WTC11 (cell line): ENCODE results near the gene TULP1. TPM values are rescaled to one million over a fixed set of nuclear protein-coding genes. Genes with fewer than 3 reads are reported as not detected.
"Not testable (repeated sequence)": the region's sequence is repeated elsewhere in the genome, so short reads cannot be mapped to it uniquely, and the experiment has no call there.

Experiments
- ATAC-seq: fragments of 200-7000 bp; cut with Tn5 transposase; 2 replicates; pipeline ENCODE4 v1.10.0; 2021; ENCODE audit warnings: mild to moderate bottlenecking, moderate library complexity
- CTCF ChIA-PET: fragments of 300-600 bp; sonication (Branson Sonifier 250); formaldehyde crosslinking; loops from one replicate; lab custom pipeline; 2021; ENCODE audit warnings: antibody characterized with exemption; lab: Charles Lee
- POLR2A ChIA-PET: fragments of 350-600 bp; sonication (Branson Sonifier 250); formaldehyde crosslinking; loops from one replicate; lab custom pipeline; 2021; ENCODE audit warnings: antibody characterized with exemption; lab: Charles Lee
- DNase-seq: peaks from one replicate; pipeline ENCODE4 v3.0.0; 2021; ENCODE audit warnings: low spot score
- H3K27ac Mint-ChIP-seq: 2 replicates; pipeline ENCODE4 v1.8.0; 2021; ENCODE audit warnings: mixed read lengths
- H3K27me3 Mint-ChIP-seq: 2 replicates; pipeline ENCODE4 v1.8.0; 2021; ENCODE audit warnings: low read depth, mild to moderate bottlenecking, moderate library complexity, mixed read lengths
- H3K36me3 Mint-ChIP-seq: 2 replicates; pipeline ENCODE4 v1.8.0; 2021; ENCODE audit warnings: mixed read lengths
- H3K4me1 Mint-ChIP-seq: 2 replicates; pipeline ENCODE4 v1.8.0; 2022; ENCODE audit warnings: mixed read lengths
- H3K4me3 Mint-ChIP-seq: 2 replicates; pipeline ENCODE4 v1.8.0; 2021; ENCODE audit warnings: mild to moderate bottlenecking, moderate library complexity, mixed read lengths
- H3K9me3 Mint-ChIP-seq: 2 replicates; pipeline ENCODE4 v1.8.0; 2021; ENCODE audit warnings: mixed read lengths
- AFF4 ChIP-seq: sonication (generic); formaldehyde crosslinking; IDR thresholded peaks from 2 replicates; pipeline ENCODE4 v1.8.1; 2023; ENCODE audit warnings: mild to moderate bottlenecking, missing genetic modification reagents, borderline replicate concordance
- ATF6 ChIP-seq: sonication (generic); formaldehyde crosslinking; IDR thresholded peaks from 2 replicates; pipeline ENCODE4 v1.8.1; 2023; ENCODE audit warnings: mild to moderate bottlenecking, missing genetic modification reagents
- EMX1 ChIP-seq: fragments of 250-450 bp; sonication (Bioruptor Pico); IDR thresholded peaks from 2 replicates; pipeline ENCODE4 v1.8.0; 2021; ENCODE audit warnings: mild to moderate bottlenecking
- GABPB1 ChIP-seq: sonication (generic); formaldehyde crosslinking; IDR thresholded peaks from 2 replicates; pipeline ENCODE4 v1.8.1; 2023; ENCODE audit warnings: mild to moderate bottlenecking, missing genetic modification reagents
- MXD4 ChIP-seq: fragments of 250-450 bp; sonication (Bioruptor Pico); IDR thresholded peaks from 2 replicates; pipeline ENCODE4 v1.8.0; 2021; ENCODE audit warnings: mild to moderate bottlenecking, moderate library complexity, borderline replicate concordance
- PRDM15 ChIP-seq: sonication (generic); formaldehyde crosslinking; IDR thresholded peaks from 2 replicates; pipeline ENCODE4 v1.8.0; 2022; ENCODE audit warnings: missing genetic modification reagents
- PREB ChIP-seq: sonication (generic); formaldehyde crosslinking; IDR thresholded peaks from 2 replicates; pipeline ENCODE4 v1.8.1; 2022; ENCODE audit warnings: mild to moderate bottlenecking, missing genetic modification reagents, moderate library complexity, borderline replicate concordance
- USF1 ChIP-seq: sonication (generic); formaldehyde crosslinking; IDR thresholded peaks from 2 replicates; pipeline ENCODE4 v1.8.0; 2022; ENCODE audit warnings: mild to moderate bottlenecking, missing genetic modification reagents
- ZNF121 ChIP-seq: sonication (generic); formaldehyde crosslinking; IDR thresholded peaks from 2 replicates; pipeline ENCODE4 v1.8.0; 2023; ENCODE audit warnings: missing genetic modification reagents
- total RNA-seq: library from RNA; stranded (reverse); gene quantifications from 3 replicates; pipeline ENCODE4 v1.2.3, GENCODE V29; 2021

The TULP1 gene
- total RNA-seq, 1 experiment from 2014 or later: 2.9 TPM

GRCh38 chr6:35539223-35539622 lies 26.5 kb upstream of the TULP1 start:
- Mint-ChIP-seq H3K4me3 (no peak overlapping the region), H3K36me3 (no peaks in the 10 kb centered on the region), H3K9me3 (no peaks in the 10 kb centered on the region), H3K27me3 (no peaks in the 10 kb centered on the region), H3K4me1 (peaks cover 30% of the 10 kb centered on the region), H3K27ac (no peak overlapping the region)
- POLR2A ChIA-PET: no interaction called here
- no peak for DNase-seq
- CTCF ChIA-PET: interaction anchor here (1.2 to 10.9 kb wide), 3 partner anchors 13 to 17 kb away, joined by 5 to 88 read pairs (median 5); no protein-coding TSS in a partner anchor
- no peak for TF ChIP-seq EMX1 (CRISPR knock-in tag)
- no peak for TF ChIP-seq ZNF121 (CRISPR knock-in tag)
- TF ChIP-seq PRDM15 (CRISPR knock-in tag): no peak
- TF ChIP-seq MXD4 (CRISPR knock-in tag): no peak
- TF ChIP-seq GABPB1 (CRISPR knock-in tag): no peak
- no peak for TF ChIP-seq PREB (CRISPR knock-in tag)
- no peak for TF ChIP-seq USF1 (CRISPR knock-in tag)
- no peak for TF ChIP-seq ATF6 (CRISPR knock-in tag)
- no peak for TF ChIP-seq AFF4 (CRISPR knock-in tag)
- ATAC-seq: no peak

- H3K9me3 Mint-ChIP-seq, H3K36me3 Mint-ChIP-seq, H3K27ac Mint-ChIP-seq, DNase-seq, POLR2A ChIA-PET, H3K27me3 Mint-ChIP-seq, ATAC-seq, H3K4me3 Mint-ChIP-seq: not testable (repeated sequence)
- CTCF ChIA-PET: interaction anchor here (1.5 to 4.4 kb wide), 4 partner anchors 9 to 17 kb away, joined by 4 to 46 read pairs (median 16); no protein-coding TSS in a partner anchor
- peaks cover 26% of the 10 kb centered on the region for H3K4me1 Mint-ChIP-seq
These were observed 23.2 kb upstream of the TULP1 start for GRCh38 chr6:35535847-35536246.
